Skeletal muscle satellite cell (primary cell): ENCODE data around the gene DGCR6L.
"Not testable (repeated sequence)": the region's sequence is repeated elsewhere in the genome, so short reads cannot be mapped to it uniquely, and the experiment has no call there.

Source experiments
- H3K27me3 ChIP-seq: 2 replicates; pipeline ENCODE4 v1.7.0; 2013; ENCODE audit warnings: low read length; ENCODE audit not compliant: control insufficient read depth, insufficient read depth
- H3K36me3 ChIP-seq: 2 replicates; pipeline ENCODE4 v1.7.0; 2013; ENCODE audit warnings: mild to moderate bottlenecking, control low read depth, low read length; ENCODE audit not compliant: insufficient read depth
- H3K4me1 ChIP-seq: 2 replicates; pipeline ENCODE4 v1.7.0; 2013; ENCODE audit warnings: low read length; ENCODE audit not compliant: control insufficient read depth, insufficient read depth
- H3K4me2 ChIP-seq: 2 replicates; pipeline ENCODE4 v1.7.0; 2013; ENCODE audit warnings: mild to moderate bottlenecking, low read length
- H3K4me3 ChIP-seq: 2 replicates; pipeline ENCODE4 v1.7.0; 2013; ENCODE audit warnings: low read length
- H3K9ac ChIP-seq: 2 replicates; pipeline ENCODE4 v1.7.0; 2013; ENCODE audit warnings: mild to moderate bottlenecking, low read depth, low read length, moderate library complexity
- H3K9me3 ChIP-seq: replicated peaks from 2 replicates; pipeline ENCODE4 v1.7.0; 2013; ENCODE audit warnings: mild to moderate bottlenecking, control low read depth, low read length

The DGCR6L gene

GRCh38 chr22:20313306-20314077 is 6.4 kb downstream of the DGCR6L start:
- not testable (repeated sequence) for H3K4me2 ChIP-seq, H3K4me3 ChIP-seq, H3K9ac ChIP-seq, H3K27me3 ChIP-seq, H3K36me3 ChIP-seq, H3K9me3 ChIP-seq, H3K4me1 ChIP-seq

- no peak overlapping the region for H3K9ac ChIP-seq
- H3K4me1 ChIP-seq = peaks cover 3% of the 10 kb centered on the region
- no peaks in the 10 kb centered on the region for H3K9me3 ChIP-seq
- H3K4me3 ChIP-seq = no peak overlapping the region
- H3K27me3 ChIP-seq = no peaks in the 10 kb centered on the region
- H3K36me3 ChIP-seq = peaks cover 3% of the 10 kb centered on the region
- H3K4me2 ChIP-seq = no peak overlapping the region
These were observed 7.3 kb downstream of the DGCR6L start for GRCh38 chr22:20312396-20313191.

DNA sequence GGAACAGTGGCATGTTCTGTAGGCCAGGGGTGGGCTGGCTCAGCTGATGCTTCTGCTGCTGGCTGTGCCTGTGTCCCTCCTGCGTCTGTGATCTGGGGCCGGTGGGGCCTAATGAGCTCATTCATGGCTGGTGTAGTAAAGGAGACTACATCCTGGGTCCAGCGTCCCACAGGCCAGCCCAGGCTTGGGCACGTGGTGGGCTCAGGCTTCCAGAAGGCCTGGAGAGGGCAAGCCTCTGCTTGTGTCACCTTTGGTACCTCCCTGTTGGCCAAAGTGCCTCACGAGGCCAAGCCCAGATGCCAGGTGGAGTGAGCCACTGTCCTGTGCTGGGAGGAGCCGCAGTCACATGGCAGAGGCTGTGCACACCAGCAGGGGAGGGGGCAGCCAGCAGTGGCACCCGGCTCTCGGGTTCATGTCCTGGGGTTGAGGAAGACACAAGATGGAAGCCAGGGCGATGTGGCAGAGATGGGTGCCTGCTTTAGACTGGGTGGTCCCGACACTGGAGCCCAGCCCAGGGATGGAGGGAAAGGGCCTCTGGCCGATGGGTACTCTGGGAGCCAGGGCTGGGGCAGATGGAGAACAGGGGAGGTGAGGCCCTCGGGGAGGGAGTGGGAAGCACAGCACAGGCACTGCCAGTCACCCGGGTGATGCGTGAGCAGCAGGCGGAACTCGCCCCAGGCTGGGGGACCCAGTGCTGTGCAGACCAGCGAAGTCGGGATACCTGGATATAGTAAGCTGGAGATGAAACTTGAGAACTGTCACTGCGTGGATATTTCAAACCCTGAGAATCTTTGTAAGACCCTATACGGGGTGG is 8.4 kb downstream of the DGCR6L start:
- not testable (repeated sequence) for H3K4me2 ChIP-seq, H3K27me3 ChIP-seq, H3K36me3 ChIP-seq

DNA sequence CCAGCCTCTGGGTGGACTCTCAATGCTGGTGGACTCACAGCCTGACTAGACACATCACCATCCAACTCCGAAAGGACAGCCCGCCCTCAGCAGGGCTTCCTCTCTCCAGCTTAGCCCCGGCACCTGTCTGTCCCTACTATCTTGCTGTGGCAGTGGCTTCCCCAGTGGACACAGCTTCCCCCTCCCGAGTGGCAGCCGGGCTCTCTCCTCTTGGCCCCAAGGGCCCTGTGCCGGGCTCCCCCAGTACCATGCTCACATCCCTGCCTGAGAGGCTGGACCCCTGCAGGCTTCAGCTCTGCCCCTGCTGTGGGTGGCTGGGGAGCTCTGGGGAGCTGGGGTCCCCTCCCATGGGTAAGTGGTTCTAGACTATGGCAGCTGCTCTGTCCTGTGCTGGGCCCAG is 9.1 kb downstream of the DGCR6L start:
- not testable (repeated sequence) for H3K27me3 ChIP-seq, H3K4me3 ChIP-seq, H3K36me3 ChIP-seq, H3K4me2 ChIP-seq, H3K9ac ChIP-seq, H3K4me1 ChIP-seq, H3K9me3 ChIP-seq

More for the DNA sequence above, 8.4 kb downstream of the DGCR6L start:
- not testable (repeated sequence) for H3K9me3 ChIP-seq, H3K4me1 ChIP-seq, H3K4me3 ChIP-seq, H3K9ac ChIP-seq

DNA sequence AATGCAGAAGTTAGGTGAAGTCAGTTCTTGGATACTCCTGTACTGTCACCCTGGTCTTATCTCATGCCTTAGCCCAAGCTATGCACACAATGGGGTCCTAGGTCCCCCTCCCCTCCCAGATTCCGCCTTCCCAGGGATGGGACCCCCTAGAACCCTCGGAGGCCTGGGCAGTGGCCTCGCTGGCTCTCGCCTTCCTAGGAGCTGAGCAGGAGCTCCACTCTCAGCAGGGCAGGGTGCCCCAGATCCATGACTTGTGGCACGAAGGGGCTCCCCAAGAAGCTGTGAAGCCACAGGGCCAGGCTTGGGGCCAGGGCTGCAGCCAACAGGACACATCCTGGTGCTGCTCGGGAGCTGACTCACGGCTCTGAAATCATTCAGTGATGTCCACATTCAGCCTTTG is 9.7 kb downstream of the DGCR6L start:
- H3K4me1 ChIP-seq, H3K4me3 ChIP-seq, H3K9ac ChIP-seq, H3K4me2 ChIP-seq, H3K9me3 ChIP-seq, H3K27me3 ChIP-seq, H3K36me3 ChIP-seq: not testable (repeated sequence)

GRCh38 chr22:20308806-20309650 is 10.8 kb downstream of the DGCR6L start:
- not testable (repeated sequence) for H3K9me3 ChIP-seq, H3K9ac ChIP-seq, H3K27me3 ChIP-seq, H3K36me3 ChIP-seq, H3K4me1 ChIP-seq, H3K4me3 ChIP-seq, H3K4me2 ChIP-seq

DNA sequence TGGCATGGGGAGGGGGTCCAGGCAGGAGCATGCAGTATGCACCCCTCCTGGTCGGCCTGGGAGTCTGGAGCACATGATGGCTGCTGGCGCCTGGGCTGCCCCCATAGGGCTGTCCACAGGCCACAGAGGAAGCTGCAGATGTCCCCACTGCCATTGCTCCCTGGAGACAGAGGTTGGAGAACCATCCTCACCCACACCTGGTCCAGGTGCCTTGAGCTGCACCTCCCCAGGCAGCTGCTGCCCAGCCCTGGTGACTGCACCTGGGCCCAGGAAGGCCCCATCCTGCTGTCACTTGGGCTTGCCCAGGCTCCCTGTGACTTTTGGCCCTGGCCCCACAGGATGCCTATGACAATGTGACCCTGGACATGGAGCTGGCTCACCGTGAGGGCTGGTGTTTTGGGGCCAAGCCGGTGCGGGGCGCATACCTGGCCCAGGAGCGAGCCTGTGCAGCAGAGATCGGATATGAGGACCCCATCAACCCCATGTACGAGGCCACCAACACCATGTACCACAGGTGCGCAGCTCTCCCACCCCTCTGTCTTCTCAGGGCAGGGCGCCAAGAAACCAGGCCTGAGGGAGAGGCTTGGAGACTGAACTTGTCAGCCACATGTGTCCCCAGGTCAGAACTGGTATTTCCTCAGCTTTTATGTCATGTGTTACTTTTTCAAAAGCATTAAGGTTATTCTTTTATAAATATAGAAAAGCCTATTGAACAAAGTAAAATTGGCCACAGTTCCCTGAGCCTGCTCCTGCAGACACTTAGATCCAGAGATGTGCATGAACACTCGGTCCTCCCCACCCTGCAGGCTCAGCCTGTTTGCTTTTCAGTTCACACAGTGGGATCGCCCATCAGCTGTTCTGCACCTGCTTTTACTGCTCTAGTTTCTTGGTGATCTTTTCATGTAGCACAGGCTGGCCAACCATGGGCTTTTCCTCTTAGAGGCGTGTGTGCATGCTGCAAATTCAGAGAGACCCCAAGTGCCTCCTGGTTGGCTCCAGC is 12.1 kb downstream of the DGCR6L start:
- not testable (repeated sequence) for H3K27me3 ChIP-seq, H3K36me3 ChIP-seq, H3K4me3 ChIP-seq, H3K4me1 ChIP-seq, H3K4me2 ChIP-seq, H3K9ac ChIP-seq, H3K9me3 ChIP-seq

DNA sequence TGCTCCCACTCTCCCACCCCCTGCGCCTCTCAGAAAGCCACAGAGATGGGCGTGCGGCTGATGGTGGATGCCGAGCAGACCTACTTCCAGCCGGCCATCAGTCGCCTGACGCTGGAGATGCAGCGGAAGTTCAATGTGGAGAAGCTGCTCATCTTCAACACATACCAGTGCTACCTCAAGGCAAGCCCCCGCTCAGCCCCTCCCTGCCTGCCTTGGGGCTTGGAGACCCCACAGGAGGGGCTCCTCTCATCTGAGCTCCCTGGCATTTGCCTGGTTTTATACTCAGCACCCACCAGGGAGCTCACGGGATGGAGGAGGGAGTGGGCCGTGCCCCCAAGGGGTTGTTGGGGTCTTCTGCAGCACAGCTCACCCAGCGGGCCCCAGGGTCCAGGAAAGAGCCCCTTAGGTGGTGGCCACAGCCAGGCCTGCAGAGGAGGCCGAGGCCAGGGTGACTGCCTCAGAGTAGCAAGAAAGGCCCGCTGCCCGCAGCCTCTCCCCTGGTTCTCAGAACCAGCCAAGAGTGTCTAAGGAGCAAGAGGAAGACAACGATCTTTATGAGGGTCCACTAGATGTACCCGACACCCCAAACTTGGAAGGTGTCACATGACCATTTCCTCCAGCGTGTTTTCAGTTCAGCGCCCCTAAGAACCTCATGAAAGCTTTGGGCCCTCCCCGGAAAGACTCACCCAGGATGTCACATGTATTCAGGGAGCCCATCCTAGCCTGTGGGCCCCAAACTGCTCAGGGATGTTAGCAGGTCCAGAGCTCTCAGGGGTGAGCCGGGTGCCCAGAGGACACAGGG is 13.0 kb downstream of the DGCR6L start:
- not testable (repeated sequence) for H3K36me3 ChIP-seq, H3K9me3 ChIP-seq, H3K4me1 ChIP-seq, H3K4me2 ChIP-seq, H3K4me3 ChIP-seq, H3K27me3 ChIP-seq, H3K9ac ChIP-seq

DNA sequence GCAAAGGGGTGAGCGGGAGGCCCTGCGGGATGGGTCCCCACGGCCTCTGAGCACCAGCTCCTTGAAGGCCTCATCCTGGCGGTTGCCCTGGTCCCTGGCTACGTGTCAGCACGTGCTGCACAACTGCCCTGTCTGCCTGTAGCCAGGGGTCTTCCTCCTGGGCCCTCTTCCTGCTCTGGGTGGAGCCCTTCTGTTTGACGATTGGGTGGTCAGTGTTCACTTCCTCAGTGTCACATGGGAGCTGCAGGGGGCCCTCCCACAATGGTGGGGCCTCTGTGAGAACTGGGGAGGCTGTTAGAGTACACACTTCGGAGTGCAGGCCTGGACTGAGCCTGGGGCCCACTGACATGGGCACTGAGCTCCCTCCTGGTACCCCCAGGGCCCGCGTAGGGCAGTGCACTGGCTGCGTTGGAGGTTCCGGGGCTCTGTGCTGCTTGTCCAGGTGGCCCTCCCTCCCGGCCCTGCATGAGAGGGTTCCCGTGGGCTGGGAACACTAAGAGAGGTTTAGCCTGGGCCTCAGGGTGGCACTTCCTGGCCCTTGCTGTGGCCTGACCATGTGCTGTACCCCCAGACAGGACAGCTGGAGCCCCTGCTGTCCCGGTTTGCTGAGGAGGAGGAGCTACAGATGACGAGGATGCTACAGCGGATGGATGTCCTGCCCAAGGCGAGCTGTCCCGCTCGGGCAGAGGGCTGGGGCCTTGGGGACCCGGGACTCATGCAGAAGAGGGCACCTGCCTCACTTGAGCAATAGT is 13.8 kb downstream of the DGCR6L start:
- no peak overlapping the region for H3K4me3 ChIP-seq
- H3K36me3 ChIP-seq = no peaks in the 10 kb centered on the region
- H3K9me3 ChIP-seq = no peaks in the 10 kb centered on the region
- H3K4me2 ChIP-seq = no peak overlapping the region
- H3K9ac ChIP-seq = no peak overlapping the region
- peaks cover 9% of the 10 kb centered on the region for H3K27me3 ChIP-seq
- H3K4me1 ChIP-seq = no peaks in the 10 kb centered on the region
